Ectodermal cell (in vitro differentiated cells): ENCODE data around the gene C11orf58.

Experiments
- H3K27ac ChIP-seq: 2 replicates; pipeline ENCODE4 v1.7.0; 2013; ENCODE audit warnings: mild to moderate bottlenecking, low read depth, low read length; ENCODE audit not compliant: insufficient read depth, poor library complexity, severe bottlenecking
- H3K27me3 ChIP-seq: 2 replicates; pipeline ENCODE4 v1.7.0; 2013; ENCODE audit warnings: mild to moderate bottlenecking, low read length; ENCODE audit not compliant: insufficient read depth, control insufficient read depth, poor library complexity, severe bottlenecking
- H3K36me3 ChIP-seq: one replicate; pipeline ENCODE4 v1.7.0; 2013; ENCODE audit warnings: low read length; ENCODE audit not compliant: control insufficient read depth, insufficient read depth
- H3K4me1 ChIP-seq: one replicate; pipeline ENCODE4 v1.7.0; 2013; ENCODE audit warnings: low read length; ENCODE audit not compliant: control insufficient read depth, insufficient read depth
- H3K4me3 ChIP-seq: 2 replicates; pipeline ENCODE4 v1.7.0; 2013; ENCODE audit warnings: low read depth, low read length, control low read depth; ENCODE audit not compliant: insufficient read depth
- H3K9me3 ChIP-seq: 2 replicates; pipeline ENCODE4 v1.7.0; 2013; ENCODE audit warnings: mild to moderate bottlenecking, low read length, moderate library complexity; ENCODE audit not compliant: control insufficient read depth
- WGBS, 2 experiments: methylation state at CpG; one replicate each; pipeline ENCODE4 v1.1.7; 2013; ENCODE audit warnings: missing lambda C conversion rate in 2 of 2; 5-methylcytosine and 5-hydroxymethylcytosine counted together

C11orf58 gene

GRCh38 chr11:16791191-16791961 is 52.9 kb downstream of the C11orf58 start:
- no peak overlapping the region for H3K27ac ChIP-seq
- WGBS, 2 experiments, result 92 to 93% methylated on average over 13 of the region's 13 CpGs
- no peak overlapping the region for H3K4me3 ChIP-seq
- no peaks in the 10 kb centered on the region for H3K9me3 ChIP-seq
- H3K27me3 ChIP-seq, result no peaks in the 10 kb centered on the region
- no peaks in the 10 kb centered on the region for H3K36me3 ChIP-seq
- H3K4me1 ChIP-seq, result peaks cover 7% of the 10 kb centered on the region

GRCh38 chr11:16792426-16792825 is 54.0 kb downstream of the C11orf58 start:
- no peaks in the 10 kb centered on the region for H3K36me3 ChIP-seq
- H3K9me3 ChIP-seq, result no peaks in the 10 kb centered on the region
- no peak overlapping the region for H3K27ac ChIP-seq
- H3K4me1 ChIP-seq, result peaks cover 7% of the 10 kb centered on the region
- no peak overlapping the region for H3K4me3 ChIP-seq
- no peaks in the 10 kb centered on the region for H3K27me3 ChIP-seq

- Histone ChIP-seq H3K27me3 (no peaks in the 10 kb centered on the region), H3K36me3 (no peaks in the 10 kb centered on the region), H3K9me3 (no peaks in the 10 kb centered on the region), H3K4me3 (no peak overlapping the region), H3K4me1 (peaks cover 12% of the 10 kb centered on the region), H3K27ac (no peak overlapping the region)
- WGBS, 2 experiments, result 91 to 94% methylated on average over 3 of the region's 3 CpGs
Observed at GRCh38 chr11:16793009-16793408, 54.6 kb downstream of the C11orf58 start.

GRCh38 chr11:16793511-16793910 is 55.1 kb downstream of the C11orf58 start:
- WGBS, 2 experiments, result 93 to 95% methylated on average over 3 of the region's 3 CpGs
- Histone ChIP-seq H3K4me3 (no peak overlapping the region), H3K27ac (no peak overlapping the region), H3K4me1 (peaks cover 15% of the 10 kb centered on the region), H3K9me3 (no peaks in the 10 kb centered on the region), H3K27me3 (no peaks in the 10 kb centered on the region), H3K36me3 (no peaks in the 10 kb centered on the region)

GRCh38 chr11:16794047-16794818 is 55.8 kb downstream of the C11orf58 start:
- Histone ChIP-seq H3K27me3 (no peaks in the 10 kb centered on the region), H3K36me3 (no peaks in the 10 kb centered on the region), H3K9me3 (no peaks in the 10 kb centered on the region), H3K4me1 (peaks cover 15% of the 10 kb centered on the region), H3K27ac (peak overlapping the region; percentile 22), H3K4me3 (no peak overlapping the region)
- WGBS, 2 experiments, result 64 to 66% methylated on average over 17 of the region's 17 CpGs

GRCh38 chr11:16795146-16795545 is 56.7 kb downstream of the C11orf58 start:
- Histone ChIP-seq H3K27me3 (no peaks in the 10 kb centered on the region), H3K4me1 (peaks cover 20% of the 10 kb centered on the region), H3K9me3 (no peaks in the 10 kb centered on the region), H3K4me3 (no peak overlapping the region), H3K27ac (no peak overlapping the region), H3K36me3 (no peaks in the 10 kb centered on the region)
- WGBS, 2 experiments, result 90 to 95% methylated on average over 8 of the region's 8 CpGs

- Histone ChIP-seq H3K27ac (no peak overlapping the region), H3K9me3 (no peaks in the 10 kb centered on the region), H3K27me3 (no peaks in the 10 kb centered on the region), H3K4me1 (peaks cover 21% of the 10 kb centered on the region), H3K36me3 (no peaks in the 10 kb centered on the region), H3K4me3 (no peak overlapping the region)
- 96 to 98% methylated on average over 4 of the region's 4 CpGs for WGBS, 2 experiments
Observed at GRCh38 chr11:16796311-16796710, 57.9 kb downstream of the C11orf58 start.

- H3K9me3 ChIP-seq, result no peaks in the 10 kb centered on the region
- no peaks in the 10 kb centered on the region for H3K27me3 ChIP-seq
- H3K4me3 ChIP-seq, result no peak overlapping the region
- 82 to 85% methylated on average over 2 to 3 of the region's 3 CpGs for WGBS, 2 experiments
- H3K27ac ChIP-seq, result no peak overlapping the region
- H3K36me3 ChIP-seq, result no peaks in the 10 kb centered on the region
- peaks cover 21% of the 10 kb centered on the region for H3K4me1 ChIP-seq
Observed at GRCh38 chr11:16797776-16798175, 59.3 kb downstream of the C11orf58 start.

GRCh38 chr11:16799221-16799620 is 60.8 kb downstream of the C11orf58 start:
- no peaks in the 10 kb centered on the region for H3K9me3 ChIP-seq
- H3K27ac ChIP-seq, result no peak overlapping the region
- H3K36me3 ChIP-seq, result no peaks in the 10 kb centered on the region
- no peaks in the 10 kb centered on the region for H3K27me3 ChIP-seq
- no peak overlapping the region for H3K4me3 ChIP-seq
- WGBS, 2 experiments, result 100% methylated on average over 1 of the region's 1 CpG; no CpG with 5 or more reads in 1 of the 2 experiments
- H3K4me1 ChIP-seq, result peaks cover 21% of the 10 kb centered on the region

GRCh38 chr11:16799890-16800289 is 61.4 kb downstream of the C11orf58 start:
- H3K36me3 ChIP-seq, result no peaks in the 10 kb centered on the region
- H3K4me3 ChIP-seq, result no peak overlapping the region
- H3K9me3 ChIP-seq, result no peaks in the 10 kb centered on the region
- no peaks in the 10 kb centered on the region for H3K27me3 ChIP-seq
- H3K4me1 ChIP-seq, result peaks cover 17% of the 10 kb centered on the region
- H3K27ac ChIP-seq, result no peak overlapping the region
